Mesothelial cell of epicardium (in vitro differentiated cells): ENCODE results near the gene ZNF286A. TPM values are rescaled to one million over a fixed set of nuclear protein-coding genes. Genes with fewer than 3 reads are reported as not detected.
A peak's percentile ranks its signal among the peaks of the same experiment; 100 is the strongest.

Experiments used
- DNase-seq, 2 experiments: peaks; one replicate each; pipeline ENCODE4 v3.0.0; 2021; ENCODE audit warnings: low spot score in 2 of 2; ENCODE audit not compliant: unreplicated experiment in 2 of 2
- H3K27ac Mint-ChIP-seq: 2 replicates; pipeline ENCODE4 v1.8.0; 2021; ENCODE audit warnings: mixed read lengths
- H3K27me3 Mint-ChIP-seq: 2 replicates; pipeline ENCODE4 v1.8.0; 2021; ENCODE audit warnings: low read depth, mixed read lengths
- H3K36me3 Mint-ChIP-seq: 2 replicates; pipeline ENCODE4 v1.8.0; 2021; ENCODE audit warnings: mixed read lengths
- H3K4me1 Mint-ChIP-seq: 2 replicates; pipeline ENCODE4 v1.8.0; 2021; ENCODE audit warnings: mixed read lengths
- H3K4me3 Mint-ChIP-seq: 2 replicates; pipeline ENCODE4 v1.8.0; 2021; ENCODE audit warnings: mild to moderate bottlenecking, moderate library complexity, mixed read lengths
- H3K9me3 Mint-ChIP-seq: 2 replicates; pipeline ENCODE4 v1.8.0; 2021; ENCODE audit warnings: mixed read lengths
- CTCF ChIP-seq: fragments of 200-600 bp; sonication (generic); IDR thresholded peaks from one replicate; pipeline ENCODE4 v1.5.0; 2021; ENCODE audit warnings: antibody characterized with exemption; ENCODE audit not compliant: unreplicated experiment
- total RNA-seq: library from RNA; stranded (reverse); gene quantifications from 3 replicates; pipeline ENCODE4 v1.2.1, GENCODE V29; 2021

The ZNF286A gene
- total RNA-seq, 1 donor from 2014 or later: 89.6 TPM

GRCh38 chr17:15654886-15655561 lies 44.5 kb upstream of the ZNF286A start:
- Mint-ChIP-seq H3K27me3 (no peaks in the 10 kb centered on the region), H3K4me1 (peaks cover 68% of the 10 kb centered on the region), H3K27ac (peak overlapping the region; percentile 82), H3K36me3 (peaks cover 14% of the 10 kb centered on the region), H3K9me3 (no peaks in the 10 kb centered on the region), H3K4me3 (no peak overlapping the region)
- no peak for DNase-seq
- no peak for TF ChIP-seq CTCF

DNA sequence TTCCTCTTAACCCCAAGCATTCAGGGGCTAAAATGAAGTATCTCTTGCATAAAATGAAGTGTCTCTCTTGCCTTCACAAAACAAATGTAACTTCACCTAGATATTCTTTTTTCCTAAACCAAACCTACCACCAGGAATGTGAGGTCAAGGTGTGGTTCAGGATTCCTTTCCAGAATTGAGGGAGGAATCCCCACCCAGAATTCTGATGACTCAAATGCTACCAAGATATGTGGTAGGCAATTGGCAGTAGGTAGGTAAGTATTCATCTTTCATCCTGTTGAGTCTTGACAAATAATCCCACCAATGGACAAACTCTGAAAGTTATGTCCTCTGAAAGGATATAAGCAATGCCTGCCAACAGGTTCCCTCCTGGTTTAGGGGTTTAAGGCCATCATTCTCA lies 41.7 kb upstream of the ZNF286A start:
- no peak for TF ChIP-seq CTCF
- Mint-ChIP-seq H3K9me3 (no peaks in the 10 kb centered on the region), H3K36me3 (peaks cover 19% of the 10 kb centered on the region), H3K4me1 (peaks cover 47% of the 10 kb centered on the region), H3K4me3 (no peak overlapping the region), H3K27me3 (no peaks in the 10 kb centered on the region), H3K27ac (no peak overlapping the region)
- no peak for DNase-seq

DNA sequence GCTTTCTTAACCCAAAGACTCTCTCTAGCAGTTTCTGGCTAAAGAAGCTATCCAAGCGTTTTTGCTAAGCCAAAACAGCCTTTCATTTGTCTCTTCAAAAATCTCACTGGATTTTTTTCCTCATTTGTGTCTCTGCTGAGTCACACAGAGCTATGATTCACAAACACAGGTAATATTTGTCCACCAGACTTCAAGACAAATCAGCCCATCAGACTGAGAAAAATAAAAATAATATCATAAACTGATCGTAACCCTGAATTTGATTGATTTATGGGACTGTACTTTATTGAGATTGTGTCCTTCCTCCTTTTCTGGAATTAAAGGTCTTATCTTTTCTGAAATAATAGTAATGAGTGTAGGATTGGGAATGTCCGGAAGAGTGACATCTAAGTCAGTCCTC lies 41.3 kb upstream of the ZNF286A start:
- Mint-ChIP-seq H3K4me1 (peaks cover 43% of the 10 kb centered on the region), H3K9me3 (no peaks in the 10 kb centered on the region), H3K27ac (no peak overlapping the region), H3K36me3 (peaks cover 23% of the 10 kb centered on the region), H3K4me3 (no peak overlapping the region), H3K27me3 (no peaks in the 10 kb centered on the region)
- no peak for TF ChIP-seq CTCF
- no peak for DNase-seq

DNA sequence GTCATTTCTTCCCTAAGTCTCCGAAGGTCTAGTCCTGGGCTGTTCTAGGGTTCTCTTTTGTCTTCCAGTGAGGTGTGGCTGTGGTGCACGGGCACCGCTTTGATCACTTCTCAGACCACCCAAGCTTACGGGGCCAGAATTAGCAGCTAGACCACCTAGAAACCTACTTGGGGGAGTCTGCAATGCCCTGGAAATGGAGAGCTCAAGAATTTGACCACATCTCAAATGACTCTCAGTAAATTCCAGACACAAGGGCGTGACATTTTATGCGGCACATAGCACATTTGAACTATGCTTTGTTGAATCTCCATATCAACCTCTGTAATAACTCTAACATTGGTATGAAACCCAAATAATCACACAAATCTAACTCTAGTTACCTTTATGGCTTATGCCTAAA lies 40.3 kb upstream of the ZNF286A start:
- Mint-ChIP-seq H3K27me3 (no peaks in the 10 kb centered on the region), H3K36me3 (peaks cover 30% of the 10 kb centered on the region), H3K4me1 (peaks cover 34% of the 10 kb centered on the region), H3K27ac (peak overlapping the region; percentile 87), H3K4me3 (no peak overlapping the region), H3K9me3 (no peaks in the 10 kb centered on the region)
- no peak for DNase-seq
- TF ChIP-seq CTCF: no peak

GRCh38 chr17:15659663-15660062 lies 39.9 kb upstream of the ZNF286A start:
- Mint-ChIP-seq H3K36me3 (peaks cover 32% of the 10 kb centered on the region), H3K27me3 (no peaks in the 10 kb centered on the region), H3K9me3 (no peaks in the 10 kb centered on the region), H3K4me1 (peaks cover 30% of the 10 kb centered on the region), H3K27ac (peak overlapping the region; percentile 87), H3K4me3 (no peak overlapping the region)
- no peak for TF ChIP-seq CTCF
- no peak for DNase-seq
